Measurements from ENCODE around the gene POC1B.

POC1B gene

GRCh38 chr12:89411234-89411633, 114.6 kb downstream of the POC1B start:
- TF ChIP-seq OSR1 (CRISPR knock-in tag; IDR thresholded peaks at IDR 0.05) (no peak), ZNF8 (CRISPR knock-in tag; IDR thresholded peaks at IDR 0.05) (no peak), POU6F1 (CRISPR knock-in tag; IDR thresholded peaks at IDR 0.05; ENCODE audit: borderline replicate concordance, low read depth) (no peak), PPARA (CRISPR knock-in tag; IDR thresholded peaks at IDR 0.05; ENCODE audit: borderline replicate concordance) (no peak), RARB (CRISPR knock-in tag; IDR thresholded peaks at IDR 0.05) (no peak), BACH2 (CRISPR knock-in tag; IDR thresholded peaks at IDR 0.05; ENCODE audit: borderline replicate concordance) (no peak), ARNTL (CRISPR knock-in tag; IDR thresholded peaks at IDR 0.05; ENCODE audit: borderline replicate concordance, low read depth) (no peak)
- no peak for ATAC-seq

GRCh38 chr12:89405626-89406345, 120.1 kb downstream of the POC1B start:
- ATAC-seq: no peak
- TF ChIP-seq ESRRG (CRISPR knock-in tag; IDR thresholded peaks at IDR 0.05) (no peak), BACH2 (CRISPR knock-in tag; IDR thresholded peaks at IDR 0.05; ENCODE audit: borderline replicate concordance) (no peak), ZC3H10 (CRISPR knock-in tag; IDR thresholded peaks at IDR 0.05) (no peak), ZFP30 (CRISPR knock-in tag; IDR thresholded peaks at IDR 0.05) (no peak), TSHZ2 (CRISPR knock-in tag; IDR thresholded peaks at IDR 0.05) (no peak), CSDC2 (CRISPR knock-in tag; IDR thresholded peaks at IDR 0.05) (no peak), TCF4 (CRISPR knock-in tag; IDR thresholded peaks at IDR 0.05; ENCODE audit: borderline replicate concordance) (no peak), PATZ1 (CRISPR knock-in tag; IDR thresholded peaks at IDR 0.05; ENCODE audit: borderline replicate concordance) (no peak), ZNF70 (CRISPR knock-in tag; IDR thresholded peaks at IDR 0.05) (no peak), CSRNP3 (CRISPR knock-in tag; IDR thresholded peaks at IDR 0.05) (no peak), SNAI2 (CRISPR knock-in tag; IDR thresholded peaks at IDR 0.05) (no peak), CREB5 (CRISPR knock-in tag; IDR thresholded peaks at IDR 0.05; ENCODE audit: low read depth) (no peak), RARB (CRISPR knock-in tag; IDR thresholded peaks at IDR 0.05) (no peak), ISL1 (CRISPR knock-in tag; IDR thresholded peaks at IDR 0.05) (no peak), ZNF565 (CRISPR knock-in tag; conservative IDR thresholded peaks at IDR 0.05; ENCODE audit: low read depth) (no peak)

- no peak for ATAC-seq
- TF ChIP-seq CSDC2 (CRISPR knock-in tag; IDR thresholded peaks at IDR 0.05) (no peak), SNAI2 (CRISPR knock-in tag; IDR thresholded peaks at IDR 0.05) (no peak), ZNF70 (CRISPR knock-in tag; IDR thresholded peaks at IDR 0.05) (no peak), GLIS3 (CRISPR knock-in tag; IDR thresholded peaks at IDR 0.05) (no peak), ZFP3 (CRISPR knock-in tag; IDR thresholded peaks at IDR 0.05) (no peak), PPARA (CRISPR knock-in tag; IDR thresholded peaks at IDR 0.05; ENCODE audit: borderline replicate concordance) (no peak), ZNF565 (CRISPR knock-in tag; conservative IDR thresholded peaks at IDR 0.05; ENCODE audit: low read depth) (no peak), BACH2 (CRISPR knock-in tag; IDR thresholded peaks at IDR 0.05; ENCODE audit: borderline replicate concordance) (no peak), CREB5 (CRISPR knock-in tag; IDR thresholded peaks at IDR 0.05; ENCODE audit: low read depth) (no peak), ZC3H10 (CRISPR knock-in tag; IDR thresholded peaks at IDR 0.05) (no peak), RARB (CRISPR knock-in tag; IDR thresholded peaks at IDR 0.05) (no peak), TSHZ2 (CRISPR knock-in tag; IDR thresholded peaks at IDR 0.05) (no peak), ESRRG (CRISPR knock-in tag; IDR thresholded peaks at IDR 0.05) (no peak), TOX (CRISPR knock-in tag; IDR thresholded peaks at IDR 0.05; ENCODE audit: borderline replicate concordance) (no peak)
These were observed 124.3 kb downstream of the POC1B start for GRCh38 chr12:89401433-89402058.

Measured in SK-N-SH treated with all-trans-retinoic acid at 6 μM for 48 hours (cell line).